Choroid plexus epithelial cell (primary cell): ENCODE results near the gene PRKN.

Experiments used
- DNase-seq: peaks from one replicate; pipeline ENCODE4 v3.0.0-alpha.2; 2010; ENCODE audit warnings: low read depth
- H3K4me3 ChIP-seq: 2 replicates; pipeline ENCODE4 v1.5.1; 2011; ENCODE audit warnings: low read depth, mild to moderate bottlenecking, control low read depth, low read length, moderate library complexity
- CTCF ChIP-seq: conservative IDR thresholded peaks from 2 replicates; pipeline ENCODE4 v1.5.1; 2011; ENCODE audit warnings: low read depth, mild to moderate bottlenecking, control low read depth, inconsistent platforms, low read length, moderate library complexity

PRKN gene

DNA sequence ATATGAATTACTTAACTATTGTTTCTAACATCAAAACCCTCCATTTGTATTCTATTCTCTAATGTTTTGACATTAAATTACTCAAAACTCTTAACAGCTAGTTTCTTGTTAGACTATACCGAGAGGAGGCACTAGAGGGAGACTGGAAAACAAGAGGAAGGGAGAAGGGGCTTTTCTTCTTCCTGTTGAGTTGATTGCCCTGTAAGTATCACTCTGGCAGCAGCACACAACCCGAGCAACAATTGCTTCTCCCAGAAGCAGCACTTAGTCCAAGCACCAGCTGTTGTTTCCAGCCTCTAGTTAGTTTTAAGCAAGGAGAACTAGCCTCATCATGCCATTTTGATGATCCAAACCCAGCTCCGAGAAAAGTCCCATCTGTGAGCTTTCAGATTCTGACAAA is 603.8 kb downstream of the PRKN start:
- peak; percentile 69 for DNase-seq
- H3K4me3 ChIP-seq: no peak overlapping the region
- peak; percentile 76 for TF ChIP-seq CTCF

DNA sequence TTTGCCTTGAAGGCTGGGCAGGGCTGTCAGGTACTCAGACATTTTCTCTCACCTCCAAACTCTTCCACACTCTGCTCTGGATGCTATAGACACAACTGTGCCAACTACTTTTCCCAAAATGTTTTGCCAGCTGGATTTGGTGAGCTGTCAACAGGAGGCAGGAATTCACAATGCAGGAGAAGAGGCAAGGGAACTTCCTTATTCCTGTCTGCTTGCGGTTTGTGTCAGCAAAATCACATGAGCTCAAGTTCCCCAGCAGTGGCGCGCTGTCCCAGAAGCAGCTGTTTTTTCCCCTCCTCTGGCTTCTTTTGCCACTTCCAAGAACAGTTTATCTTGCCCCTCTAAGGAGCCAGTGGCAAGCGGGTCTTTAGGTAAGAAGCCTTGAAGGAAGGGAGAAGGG is 608.2 kb downstream of the PRKN start:
- peak; percentile 71 for DNase-seq
- no peak overlapping the region for H3K4me3 ChIP-seq
- TF ChIP-seq CTCF: peak; percentile 34

- H3K4me3 ChIP-seq: no peak overlapping the region
- TF ChIP-seq CTCF: no peak
- no peak for DNase-seq
Measured at GRCh38 chr6:162118706-162119105, 608.9 kb downstream of the PRKN start.

- no peak overlapping the region for H3K4me3 ChIP-seq
- no peak for DNase-seq
- TF ChIP-seq CTCF: no peak
Measured at GRCh38 chr6:162116902-162117525, 610.6 kb downstream of the PRKN start.

DNA sequence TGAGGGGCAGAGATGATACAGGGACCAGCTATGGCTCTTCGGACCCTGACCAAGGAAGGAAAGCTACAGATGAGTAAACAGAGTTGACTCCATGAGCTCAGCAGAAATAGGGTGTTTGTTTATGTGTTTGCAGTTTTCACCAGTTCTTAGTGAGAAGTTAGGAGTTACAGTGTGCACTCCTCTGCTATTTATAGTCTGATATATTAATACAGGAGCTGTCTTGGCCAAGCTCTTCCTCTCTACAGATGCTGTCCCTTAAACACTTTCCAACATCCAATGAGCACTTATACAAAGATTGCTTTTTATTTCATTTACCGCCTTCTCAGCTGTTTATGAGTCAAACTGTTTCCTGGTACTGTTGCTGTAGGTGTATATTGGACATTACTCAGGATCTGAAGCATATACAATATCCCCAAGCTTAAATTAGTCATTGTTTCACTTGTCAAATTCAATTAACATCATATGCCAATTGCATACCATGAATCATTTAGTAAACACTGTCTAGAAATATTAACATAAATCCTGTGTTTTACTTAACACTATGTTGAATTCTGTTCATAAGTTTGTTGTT is 618.0 kb downstream of the PRKN start:
- TF ChIP-seq CTCF: no peak
- DNase-seq: no peak
- no peak overlapping the region for H3K4me3 ChIP-seq

DNA sequence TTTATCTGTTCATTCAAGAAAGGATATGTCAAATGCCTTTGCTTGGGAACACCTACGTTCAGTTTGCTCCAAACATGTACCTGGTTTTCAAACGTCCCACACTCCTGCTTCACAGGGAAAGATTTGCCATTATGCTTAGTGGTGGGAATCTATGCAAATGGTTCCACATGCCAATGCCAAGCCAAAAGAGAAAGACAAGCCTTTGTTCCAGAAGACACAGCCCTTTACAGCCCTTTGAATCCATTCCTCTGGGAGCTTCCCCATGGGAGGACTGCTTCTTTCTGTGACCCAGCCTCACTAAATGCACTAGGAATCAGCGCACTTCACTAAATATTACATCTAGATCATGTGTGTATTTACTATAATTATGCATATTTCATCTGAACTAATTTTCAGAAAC is 619.5 kb downstream of the PRKN start:
- no peak for DNase-seq
- TF ChIP-seq CTCF: no peak

DNA sequence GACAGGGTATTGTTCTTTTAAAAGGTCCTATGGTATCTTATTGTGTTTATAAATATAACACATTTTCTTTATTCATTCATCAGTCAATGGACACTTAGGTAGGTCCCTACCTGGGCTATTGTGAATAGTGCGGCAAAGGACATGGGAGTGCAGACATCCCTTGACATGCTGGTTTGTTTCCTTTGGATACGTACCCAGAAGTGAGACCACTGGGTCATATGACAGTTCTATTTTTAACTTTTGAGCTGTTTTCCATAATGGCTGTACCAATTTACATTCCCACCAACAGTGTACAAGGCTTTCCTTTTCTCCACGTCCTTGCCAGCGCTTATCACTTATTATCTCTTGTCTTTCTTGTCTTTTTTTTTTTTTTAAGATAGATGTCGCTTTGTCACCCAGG is 627.5 kb downstream of the PRKN start:
- no peak for TF ChIP-seq CTCF
- peak; percentile 75 for DNase-seq
- no peak overlapping the region for H3K4me3 ChIP-seq

More for the DNA sequence above, 619.5 kb downstream of the PRKN start:
- no peak overlapping the region for H3K4me3 ChIP-seq
